ENCODE measurements around the gene LRRC4. TPM values are rescaled to one million over a fixed set of nuclear protein-coding genes. Genes with fewer than 3 reads are reported as not detected.

LRRC4 gene, protein sequence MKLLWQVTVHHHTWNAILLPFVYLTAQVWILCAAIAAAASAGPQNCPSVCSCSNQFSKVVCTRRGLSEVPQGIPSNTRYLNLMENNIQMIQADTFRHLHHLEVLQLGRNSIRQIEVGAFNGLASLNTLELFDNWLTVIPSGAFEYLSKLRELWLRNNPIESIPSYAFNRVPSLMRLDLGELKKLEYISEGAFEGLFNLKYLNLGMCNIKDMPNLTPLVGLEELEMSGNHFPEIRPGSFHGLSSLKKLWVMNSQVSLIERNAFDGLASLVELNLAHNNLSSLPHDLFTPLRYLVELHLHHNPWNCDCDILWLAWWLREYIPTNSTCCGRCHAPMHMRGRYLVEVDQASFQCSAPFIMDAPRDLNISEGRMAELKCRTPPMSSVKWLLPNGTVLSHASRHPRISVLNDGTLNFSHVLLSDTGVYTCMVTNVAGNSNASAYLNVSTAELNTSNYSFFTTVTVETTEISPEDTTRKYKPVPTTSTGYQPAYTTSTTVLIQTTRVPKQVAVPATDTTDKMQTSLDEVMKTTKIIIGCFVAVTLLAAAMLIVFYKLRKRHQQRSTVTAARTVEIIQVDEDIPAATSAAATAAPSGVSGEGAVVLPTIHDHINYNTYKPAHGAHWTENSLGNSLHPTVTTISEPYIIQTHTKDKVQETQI
- total RNA-seq: under 1 TPM; 0.33 to 0.69 TPM

GRCh38 chr7:128030654-128031611, at the start of gene LRRC4:
Gene LRRC4, minus strand, starts transcription at chr7:128031437. Its CDS starts 797 bp downstream, at chr7:128030640.

Other genes starting within 250 kb of the LRRC4 start
- gene LEP, start 209.8 kb upstream of the LRRC4 start, total RNA-seq: under 1 TPM in 1 of 2 donors, not detected in 1; under 0.01 TPM

Measured in melanocyte of skin (primary cell).